HG03097 (cell line): ENCODE results near the gene FRS2.

Source experiments
- ATAC-seq: cut with Tn5 transposase; IDR thresholded peaks from one replicate; pipeline ENCODE4 v1.9.1; 2021; ENCODE audit not compliant: unreplicated experiment, low FRiP score

FRS2 gene

GRCh38 chr12:69523433-69524330, 53.5 kb downstream of the FRS2 start:
- no peak for ATAC-seq

- ATAC-seq = no peak
These were observed 54.1 kb downstream of the FRS2 start for GRCh38 chr12:69524331-69524630.

GRCh38 chr12:69524755-69525469, 54.7 kb downstream of the FRS2 start:
- no peak for ATAC-seq

DNA sequence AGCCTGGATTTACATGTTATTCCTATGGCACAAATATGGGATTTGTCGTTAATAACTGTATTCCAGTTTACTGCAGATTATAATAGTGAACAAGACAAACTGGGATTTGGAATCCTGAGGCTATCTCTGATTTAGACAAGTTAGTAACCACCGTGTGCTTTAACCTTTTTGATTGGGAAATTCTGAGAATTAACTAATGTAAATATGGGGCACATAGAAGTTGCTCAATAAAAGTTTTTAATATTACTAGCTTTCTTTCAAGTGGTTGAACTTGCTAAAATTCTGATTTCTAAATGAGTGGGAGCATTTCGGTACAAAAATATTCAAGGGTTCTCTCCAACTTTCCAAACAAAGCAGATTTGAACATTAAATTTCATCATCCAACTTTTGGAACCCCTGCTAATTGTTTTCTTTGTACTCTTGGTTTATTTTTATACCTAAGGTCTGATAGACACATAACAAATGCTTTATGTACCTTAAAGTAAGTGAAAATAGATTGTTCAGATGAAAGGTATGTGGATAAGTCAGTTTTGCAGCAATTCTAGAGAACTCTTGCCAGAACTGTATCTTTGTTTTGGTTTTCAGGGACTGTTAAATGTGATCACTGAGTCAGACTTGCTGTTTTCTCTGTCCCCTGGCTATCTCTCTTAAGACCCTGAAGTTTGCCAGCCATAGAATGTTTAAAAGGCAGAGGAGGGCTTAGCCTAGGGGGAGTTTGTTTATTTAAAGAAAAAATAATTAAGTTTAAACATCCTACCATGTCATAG, 57.5 kb downstream of the FRS2 start:
- no peak for ATAC-seq

DNA sequence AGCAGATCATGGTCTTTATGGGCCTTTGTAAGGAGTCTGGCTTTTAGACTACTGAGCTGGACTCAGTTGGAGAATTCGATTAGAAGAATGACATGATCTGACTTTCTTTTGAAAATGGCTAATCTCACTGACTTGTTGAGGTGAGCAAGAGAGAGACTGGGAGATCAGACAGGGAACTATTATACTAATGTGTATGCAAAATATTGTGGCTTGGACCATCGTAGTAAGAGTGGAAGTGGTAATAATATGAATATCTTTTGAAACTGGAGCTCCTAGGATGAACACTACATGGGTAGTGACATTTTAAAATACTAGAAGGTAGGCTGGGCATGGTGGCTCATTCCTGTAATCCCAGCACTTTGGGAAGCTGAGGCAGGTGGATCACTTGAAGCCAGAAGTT, 58.8 kb downstream of the FRS2 start:
- ATAC-seq = no peak

DNA sequence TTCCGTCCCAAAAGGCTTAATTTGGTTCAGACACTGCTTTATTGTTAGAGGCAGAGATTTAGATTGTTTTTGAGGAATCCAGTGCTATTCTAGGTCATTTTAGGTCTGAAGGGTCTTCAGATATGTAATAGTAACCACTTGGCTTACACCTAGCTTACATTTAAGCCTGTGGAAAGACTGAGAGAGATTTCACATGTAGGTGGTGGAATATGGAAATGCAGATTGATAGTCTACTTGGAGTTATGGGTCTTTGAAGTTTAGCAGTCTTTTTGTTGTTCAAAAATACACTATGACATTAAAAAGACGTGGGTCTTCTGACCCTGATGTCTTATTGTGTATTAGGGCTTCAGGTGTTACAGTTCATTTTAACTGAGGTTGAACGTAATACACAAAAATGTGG, 63.7 kb downstream of the FRS2 start:
- ATAC-seq = no peak

GRCh38 chr12:69534389-69534822, 64.2 kb downstream of the FRS2 start:
- peak; percentile 71 for ATAC-seq

- no peak for ATAC-seq
These were observed 70.8 kb downstream of the FRS2 start for GRCh38 chr12:69540987-69541386.

DNA sequence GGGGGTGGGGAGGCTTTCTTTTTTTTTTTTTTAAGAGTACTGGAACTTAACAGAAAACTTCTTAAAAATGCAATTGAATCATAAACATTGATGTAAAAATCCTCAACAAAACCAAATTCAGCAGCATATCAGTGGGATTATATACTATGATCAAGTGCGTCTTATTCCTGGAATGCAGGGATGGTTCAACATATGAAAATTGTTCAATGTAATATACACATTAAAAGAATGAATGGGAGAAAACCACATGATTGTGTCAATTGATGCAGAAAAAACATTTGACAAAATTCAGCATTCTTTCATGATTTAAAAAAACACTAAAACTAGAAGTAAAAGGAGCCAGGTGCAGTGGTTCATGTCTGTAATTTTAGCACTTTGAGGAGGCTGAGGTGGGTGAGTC, 73.9 kb downstream of the FRS2 start:
- ATAC-seq = no peak

GRCh38 chr12:69545081-69545480, 74.9 kb downstream of the FRS2 start:
- ATAC-seq = no peak

- ATAC-seq = peak; percentile 89
These were observed 76.7 kb downstream of the FRS2 start for GRCh38 chr12:69546693-69547438.

- no peak for ATAC-seq
These were observed 78.5 kb downstream of the FRS2 start for GRCh38 chr12:69548687-69549086.

- no peak for ATAC-seq
These were observed 80.6 kb downstream of the FRS2 start for GRCh38 chr12:69550569-69551350.

DNA sequence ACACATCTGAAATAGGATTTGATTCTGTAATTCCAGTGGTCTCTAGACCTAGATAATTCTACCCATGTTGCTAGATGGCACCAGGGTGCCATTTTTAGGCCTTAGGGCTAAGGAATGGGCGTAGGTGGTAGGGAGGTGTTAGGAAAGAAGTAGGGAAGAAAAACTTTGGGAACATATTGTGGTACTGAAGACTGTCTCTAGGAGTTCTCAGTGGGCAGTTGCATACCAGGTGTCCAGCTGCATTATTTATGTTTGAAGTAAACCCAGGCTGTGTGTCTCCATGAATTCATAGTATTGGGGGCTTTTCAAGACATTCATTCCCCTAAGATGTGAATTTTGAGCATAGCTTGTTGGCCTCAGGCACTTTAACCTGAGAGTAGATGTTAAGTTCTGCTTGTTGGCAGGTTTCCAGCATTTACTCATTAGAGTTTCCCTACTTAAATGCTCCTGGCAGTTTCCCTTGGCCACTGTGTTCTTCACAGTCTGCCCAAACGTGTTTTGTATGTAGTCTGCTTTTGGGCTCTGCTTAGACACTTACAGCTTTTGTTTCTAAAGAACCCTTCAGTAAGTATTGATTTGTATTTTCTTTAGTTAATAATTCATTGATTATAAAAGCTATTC, 83.5 kb downstream of the FRS2 start:
- ATAC-seq = no peak

- ATAC-seq = no peak
These were observed 85.3 kb downstream of the FRS2 start for GRCh38 chr12:69555461-69555860.

DNA sequence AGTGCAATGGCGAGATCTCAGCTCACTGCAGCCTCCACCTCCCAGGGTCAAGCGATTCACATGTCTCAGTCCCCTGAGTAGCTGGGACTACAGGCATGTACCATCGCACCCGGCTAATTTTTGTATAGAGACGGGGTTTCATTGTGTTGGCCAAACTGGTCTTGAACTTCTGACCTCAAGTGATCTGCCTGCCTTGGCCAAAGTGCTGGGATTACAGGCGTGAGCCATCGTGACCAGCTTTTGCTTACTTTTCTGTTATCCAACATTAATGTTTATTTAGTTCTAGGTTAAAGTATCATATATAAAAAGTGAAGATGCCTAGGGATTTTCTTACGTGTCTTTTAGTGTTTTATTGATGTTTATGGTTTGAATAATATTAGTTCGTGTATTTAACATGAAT, 86.2 kb downstream of the FRS2 start:
- no peak for ATAC-seq

GRCh38 chr12:69563166-69563762, 93.1 kb downstream of the FRS2 start:
- no peak for ATAC-seq

GRCh38 chr12:69566603-69567002, 96.4 kb downstream of the FRS2 start:
- ATAC-seq = no peak

DNA sequence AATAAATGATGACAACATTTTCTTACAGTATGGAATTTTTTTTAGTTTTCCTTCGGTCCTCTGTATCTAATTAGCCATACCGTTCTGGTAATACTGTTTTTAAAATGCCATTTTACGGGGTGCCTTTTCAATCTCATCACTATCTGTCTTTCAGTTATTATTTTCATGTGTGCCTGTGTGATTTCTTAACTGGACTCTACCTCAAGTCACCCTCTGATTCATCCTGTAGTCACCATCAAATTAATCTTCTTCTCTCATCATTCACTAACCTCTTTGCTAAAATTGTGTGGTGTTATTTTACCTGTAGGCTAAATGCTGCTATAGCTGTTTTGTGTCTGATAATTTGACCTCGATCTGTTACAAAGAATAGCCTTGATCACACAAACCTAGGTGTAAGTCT, 99.0 kb downstream of the FRS2 start:
- ATAC-seq = no peak
